WTC11 (cell line): ENCODE data around the gene ZFAND6. TPM values are rescaled to one million over a fixed set of nuclear protein-coding genes. Genes with fewer than 3 reads are reported as not detected.

ENCODE experiments used
- ATAC-seq: fragments of 200-7000 bp; cut with Tn5 transposase; 2 replicates; pipeline ENCODE4 v1.10.0; 2021; ENCODE audit warnings: mild to moderate bottlenecking, moderate library complexity
- CTCF ChIA-PET: fragments of 300-600 bp; sonication (Branson Sonifier 250); formaldehyde crosslinking; loops from one replicate; lab custom pipeline; 2021; ENCODE audit warnings: antibody characterized with exemption; lab: Charles Lee
- POLR2A ChIA-PET: fragments of 350-600 bp; sonication (Branson Sonifier 250); formaldehyde crosslinking; loops from one replicate; lab custom pipeline; 2021; ENCODE audit warnings: antibody characterized with exemption; lab: Charles Lee
- DNase-seq: peaks from one replicate; pipeline ENCODE4 v3.0.0; 2021; ENCODE audit warnings: low spot score
- H3K27ac Mint-ChIP-seq: 2 replicates; pipeline ENCODE4 v1.8.0; 2021; ENCODE audit warnings: mixed read lengths
- H3K27me3 Mint-ChIP-seq: 2 replicates; pipeline ENCODE4 v1.8.0; 2021; ENCODE audit warnings: low read depth, mild to moderate bottlenecking, moderate library complexity, mixed read lengths
- H3K36me3 Mint-ChIP-seq: 2 replicates; pipeline ENCODE4 v1.8.0; 2021; ENCODE audit warnings: mixed read lengths
- H3K4me1 Mint-ChIP-seq: 2 replicates; pipeline ENCODE4 v1.8.0; 2022; ENCODE audit warnings: mixed read lengths
- H3K4me3 Mint-ChIP-seq: 2 replicates; pipeline ENCODE4 v1.8.0; 2021; ENCODE audit warnings: mild to moderate bottlenecking, moderate library complexity, mixed read lengths
- H3K9me3 Mint-ChIP-seq: 2 replicates; pipeline ENCODE4 v1.8.0; 2021; ENCODE audit warnings: mixed read lengths
- CBFB ChIP-seq: sonication (generic); formaldehyde crosslinking; IDR thresholded peaks from 2 replicates; pipeline ENCODE4 v1.8.1; 2022; ENCODE audit warnings: mild to moderate bottlenecking, low read depth, missing genetic modification reagents
- EMX1 ChIP-seq: fragments of 250-450 bp; sonication (Bioruptor Pico); IDR thresholded peaks from 2 replicates; pipeline ENCODE4 v1.8.0; 2021; ENCODE audit warnings: mild to moderate bottlenecking
- ETV6 ChIP-seq: sonication (generic); formaldehyde crosslinking; IDR thresholded peaks from 2 replicates; pipeline ENCODE4 v1.8.1; 2022; ENCODE audit warnings: mild to moderate bottlenecking, missing genetic modification reagents
- NFYB ChIP-seq: sonication (generic); formaldehyde crosslinking; conservative IDR thresholded peaks from 2 replicates; pipeline ENCODE4 v1.8.0; 2022; ENCODE audit warnings: low read depth, missing genetic modification reagents
- OVOL2 ChIP-seq: fragments of 250-450 bp; sonication (Bioruptor Pico); IDR thresholded peaks from 2 replicates; pipeline ENCODE4 v1.9.0; 2021; ENCODE audit warnings: mild to moderate bottlenecking, borderline replicate concordance
- RELA ChIP-seq: sonication (generic); formaldehyde crosslinking; IDR thresholded peaks from 2 replicates; pipeline ENCODE4 v1.8.1; 2022; ENCODE audit warnings: missing genetic modification reagents, mild to moderate bottlenecking, borderline replicate concordance
- SMAD3 ChIP-seq: sonication (generic); formaldehyde crosslinking; IDR thresholded peaks from 2 replicates; pipeline ENCODE4 v1.8.0; 2022; ENCODE audit warnings: missing genetic modification reagents, mild to moderate bottlenecking, borderline replicate concordance
- ZNF121 ChIP-seq: sonication (generic); formaldehyde crosslinking; IDR thresholded peaks from 2 replicates; pipeline ENCODE4 v1.8.0; 2023; ENCODE audit warnings: missing genetic modification reagents
- ZNF317 ChIP-seq: sonication (generic); formaldehyde crosslinking; IDR thresholded peaks from 2 replicates; pipeline ENCODE4 v1.8.1; 2023; ENCODE audit warnings: low read depth, mild to moderate bottlenecking, moderate library complexity, missing genetic modification reagents, borderline replicate concordance
- ZNF423 ChIP-seq: fragments of 250-450 bp; sonication (Bioruptor Pico); IDR thresholded peaks from 2 replicates; pipeline ENCODE4 v2.1.2; 2022; ENCODE audit warnings: mild to moderate bottlenecking, moderate library complexity
- total RNA-seq: library from RNA; stranded (reverse); gene quantifications from 3 replicates; pipeline ENCODE4 v1.2.3, GENCODE V29; 2021
- TF ChIP-seq, protein P1 (sequence below): sonication (generic); formaldehyde crosslinking; IDR thresholded peaks from 2 replicates; pipeline ENCODE4 v1.8.1; 2022; ENCODE audit warnings: low read depth, mild to moderate bottlenecking, moderate library complexity, missing genetic modification reagents, borderline replicate concordance
- TF ChIP-seq, protein P2 (sequence below): sonication (generic); formaldehyde crosslinking; IDR thresholded peaks from 2 replicates; pipeline ENCODE4 v1.8.0; 2022; ENCODE audit warnings: missing genetic modification reagents
- TF ChIP-seq, protein P3 (sequence below): fragments of 250-450 bp; sonication (Bioruptor Pico); IDR thresholded peaks from 2 replicates; pipeline ENCODE4 v1.8.0; 2021; ENCODE audit warnings: mild to moderate bottlenecking
- TF ChIP-seq, protein P4 (sequence below): fragments of 250-450 bp; sonication (Bioruptor Pico); IDR thresholded peaks from 2 replicates; pipeline ENCODE4 v1.9.0; 2021; ENCODE audit warnings: mild to moderate bottlenecking
- TF ChIP-seq, protein P5 (sequence below): sonication (generic); formaldehyde crosslinking; IDR thresholded peaks from 2 replicates; pipeline ENCODE4 v1.8.1; 2022; ENCODE audit warnings: low read depth, missing genetic modification reagents, borderline replicate concordance
- TF ChIP-seq, protein P6 (sequence below): sonication (generic); formaldehyde crosslinking; IDR thresholded peaks from 2 replicates; pipeline ENCODE4 v1.8.0; 2023; ENCODE audit warnings: mild to moderate bottlenecking, missing genetic modification reagents
- TF ChIP-seq, protein P7 (sequence below): sonication (generic); formaldehyde crosslinking; IDR thresholded peaks from 2 replicates; pipeline ENCODE4 v1.8.1; 2023; ENCODE audit warnings: mild to moderate bottlenecking, missing genetic modification reagents, moderate library complexity

Gene ZFAND6
- total RNA-seq, 1 experiment from 2014 or later: 114 TPM

DNA sequence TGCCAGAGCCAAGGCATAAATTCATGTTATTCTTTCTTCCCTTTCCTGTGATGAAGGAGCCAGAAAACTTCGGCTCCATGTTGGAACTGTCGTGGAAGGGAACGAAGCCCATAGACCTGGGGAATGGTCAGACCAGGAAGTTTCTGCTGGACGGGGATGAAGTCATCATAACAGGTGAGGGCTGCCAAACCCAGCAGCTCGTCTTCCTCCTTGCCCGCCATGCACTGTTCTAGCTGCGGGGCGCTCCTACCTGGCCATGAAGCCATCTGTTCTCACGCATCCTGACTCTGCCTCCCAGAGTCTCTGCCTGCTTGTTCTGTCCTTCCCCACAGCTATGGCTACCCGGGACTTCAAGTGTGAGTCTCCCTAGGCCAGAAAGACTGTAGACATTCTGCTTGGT, 121.5 kb downstream of the ZFAND6 start:
- H3K4me3 Mint-ChIP-seq: no peak overlapping the region

DNA sequence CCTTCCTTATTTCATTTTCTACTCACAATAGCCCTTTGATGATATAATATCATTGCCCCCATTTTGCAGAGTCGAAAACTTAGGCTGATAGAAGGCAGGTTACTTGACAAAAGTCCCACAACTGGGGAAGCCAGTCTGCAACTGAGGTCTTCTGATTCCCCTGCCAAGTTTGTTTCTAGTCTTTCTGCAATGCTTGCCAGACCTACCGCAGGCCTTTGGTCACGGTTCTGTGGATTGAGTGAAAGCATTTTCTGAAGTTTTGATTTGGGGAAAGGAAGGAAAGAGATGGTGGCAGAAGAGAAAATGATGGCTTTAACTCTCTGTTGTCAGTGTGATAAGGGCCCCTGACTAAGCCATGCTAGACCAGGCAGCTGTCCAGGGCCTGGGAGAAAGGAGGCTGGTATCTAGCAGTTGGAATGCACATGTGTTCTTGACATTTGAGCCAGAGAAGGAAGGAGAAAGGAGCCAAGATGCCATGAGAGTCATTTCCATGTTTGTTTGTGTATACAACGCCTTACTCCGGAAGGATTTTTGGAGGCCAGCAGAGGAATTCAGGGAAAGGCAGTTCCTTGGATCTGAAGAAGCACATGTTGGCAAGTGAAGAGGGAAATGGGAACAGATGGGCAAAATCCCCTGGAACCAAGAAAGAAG, 123.3 kb downstream of the ZFAND6 start:
- no peak overlapping the region for H3K27ac Mint-ChIP-seq
- no peak for DNase-seq
- no peak for ATAC-seq
- peaks cover 25% of the 10 kb centered on the region for H3K36me3 Mint-ChIP-seq
- H3K4me3 Mint-ChIP-seq: no peak overlapping the region
- H3K4me1 Mint-ChIP-seq: no peaks in the 10 kb centered on the region
- CTCF ChIA-PET: no interaction called here
- H3K27me3 Mint-ChIP-seq: no peaks in the 10 kb centered on the region
- POLR2A ChIA-PET: no interaction called here
- H3K9me3 Mint-ChIP-seq: no peaks in the 10 kb centered on the region; the same call in 1 of the 2 replicates
- no peak for TF ChIP-seq EMX1
- TF ChIP-seq ETV6 (CRISPR knock-in tag): no peak
- TF ChIP-seq, protein P1, sequence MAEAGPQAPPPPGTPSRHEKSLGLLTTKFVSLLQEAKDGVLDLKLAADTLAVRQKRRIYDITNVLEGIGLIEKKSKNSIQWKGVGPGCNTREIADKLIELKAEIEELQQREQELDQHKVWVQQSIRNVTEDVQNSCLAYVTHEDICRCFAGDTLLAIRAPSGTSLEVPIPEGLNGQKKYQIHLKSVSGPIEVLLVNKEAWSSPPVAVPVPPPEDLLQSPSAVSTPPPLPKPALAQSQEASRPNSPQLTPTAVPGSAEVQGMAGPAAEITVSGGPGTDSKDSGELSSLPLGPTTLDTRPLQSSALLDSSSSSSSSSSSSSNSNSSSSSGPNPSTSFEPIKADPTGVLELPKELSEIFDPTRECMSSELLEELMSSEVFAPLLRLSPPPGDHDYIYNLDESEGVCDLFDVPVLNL (CRISPR knock-in tag): no peak
- no peak for TF ChIP-seq NFYB (CRISPR knock-in tag)
- no peak for TF ChIP-seq OVOL2
- no peak for TF ChIP-seq SMAD3 (CRISPR knock-in tag)
- no peak for TF ChIP-seq RELA

More for the DNA sequence above, 121.5 kb downstream of the ZFAND6 start:
- Mint-ChIP-seq H3K36me3 (peaks cover 20% of the 10 kb centered on the region), H3K4me1 (no peaks in the 10 kb centered on the region), H3K27me3 (no peaks in the 10 kb centered on the region), H3K9me3 (no peaks in the 10 kb centered on the region; the same call in 1 of the 2 replicates), H3K27ac (no peak overlapping the region)
- ATAC-seq (no peak), DNase-seq (no peak)
- ChIA-PET CTCF (interaction anchor here (1.4 kb wide), 1 partner anchor 19 kb away, joined by 3 read pairs; no protein-coding TSS in a partner anchor), POLR2A (no interaction called here)
- TF ChIP-seq, protein P2, sequence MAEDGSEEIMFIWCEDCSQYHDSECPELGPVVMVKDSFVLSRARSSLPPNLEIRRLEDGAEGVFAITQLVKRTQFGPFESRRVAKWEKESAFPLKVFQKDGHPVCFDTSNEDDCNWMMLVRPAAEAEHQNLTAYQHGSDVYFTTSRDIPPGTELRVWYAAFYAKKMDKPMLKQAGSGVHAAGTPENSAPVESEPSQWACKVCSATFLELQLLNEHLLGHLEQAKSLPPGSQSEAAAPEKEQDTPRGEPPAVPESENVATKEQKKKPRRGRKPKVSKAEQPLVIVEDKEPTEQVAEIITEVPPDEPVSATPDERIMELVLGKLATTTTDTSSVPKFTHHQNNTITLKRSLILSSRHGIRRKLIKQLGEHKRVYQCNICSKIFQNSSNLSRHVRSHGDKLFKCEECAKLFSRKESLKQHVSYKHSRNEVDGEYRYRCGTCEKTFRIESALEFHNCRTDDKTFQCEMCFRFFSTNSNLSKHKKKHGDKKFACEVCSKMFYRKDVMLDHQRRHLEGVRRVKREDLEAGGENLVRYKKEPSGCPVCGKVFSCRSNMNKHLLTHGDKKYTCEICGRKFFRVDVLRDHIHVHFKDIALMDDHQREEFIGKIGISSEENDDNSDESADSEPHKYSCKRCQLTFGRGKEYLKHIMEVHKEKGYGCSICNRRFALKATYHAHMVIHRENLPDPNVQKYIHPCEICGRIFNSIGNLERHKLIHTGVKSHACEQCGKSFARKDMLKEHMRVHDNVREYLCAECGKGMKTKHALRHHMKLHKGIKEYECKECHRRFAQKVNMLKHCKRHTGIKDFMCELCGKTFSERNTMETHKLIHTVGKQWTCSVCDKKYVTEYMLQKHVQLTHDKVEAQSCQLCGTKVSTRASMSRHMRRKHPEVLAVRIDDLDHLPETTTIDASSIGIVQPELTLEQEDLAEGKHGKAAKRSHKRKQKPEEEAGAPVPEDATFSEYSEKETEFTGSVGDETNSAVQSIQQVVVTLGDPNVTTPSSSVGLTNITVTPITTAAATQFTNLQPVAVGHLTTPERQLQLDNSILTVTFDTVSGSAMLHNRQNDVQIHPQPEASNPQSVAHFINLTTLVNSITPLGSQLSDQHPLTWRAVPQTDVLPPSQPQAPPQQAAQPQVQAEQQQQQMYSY (CRISPR knock-in tag): no peak

DNA sequence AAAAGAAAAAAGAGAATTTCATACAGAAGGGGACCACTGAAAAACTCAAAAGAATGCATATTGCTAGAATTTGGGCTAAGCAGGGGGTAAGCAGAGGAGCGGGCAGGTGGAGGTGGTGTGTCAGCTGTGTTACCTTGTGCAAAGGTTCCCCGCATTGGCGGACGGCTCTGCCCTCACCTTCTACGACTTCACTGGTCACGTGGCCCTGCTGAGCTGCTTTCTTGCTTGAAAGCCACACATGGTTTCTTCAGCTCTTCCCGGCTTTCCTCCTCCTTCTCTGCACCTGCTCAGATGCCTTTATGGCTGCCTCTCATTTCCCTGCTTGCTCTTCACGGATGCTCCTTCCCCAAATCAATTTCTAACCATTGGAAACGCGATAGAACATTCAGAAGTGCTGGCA, 123.8 kb downstream of the ZFAND6 start:
- DNase-seq (no peak), ATAC-seq (no peak)
- H3K9me3 Mint-ChIP-seq: no peaks in the 10 kb centered on the region; the same call in 1 of the 2 replicates
- ChIA-PET CTCF (interaction anchor here (0.8 to 1.3 kb wide), 3 partner anchors 16 to 111 kb away, joined by 3 to 4 read pairs (median 4); no protein-coding TSS in a partner anchor), POLR2A (no interaction called here)
- no peaks in the 10 kb centered on the region for H3K4me1 Mint-ChIP-seq
- H3K36me3 Mint-ChIP-seq: peaks cover 24% of the 10 kb centered on the region
- H3K27me3 Mint-ChIP-seq: no peaks in the 10 kb centered on the region
- no peak overlapping the region for H3K4me3 Mint-ChIP-seq
- no peak overlapping the region for H3K27ac Mint-ChIP-seq
- TF ChIP-seq, protein P3, sequence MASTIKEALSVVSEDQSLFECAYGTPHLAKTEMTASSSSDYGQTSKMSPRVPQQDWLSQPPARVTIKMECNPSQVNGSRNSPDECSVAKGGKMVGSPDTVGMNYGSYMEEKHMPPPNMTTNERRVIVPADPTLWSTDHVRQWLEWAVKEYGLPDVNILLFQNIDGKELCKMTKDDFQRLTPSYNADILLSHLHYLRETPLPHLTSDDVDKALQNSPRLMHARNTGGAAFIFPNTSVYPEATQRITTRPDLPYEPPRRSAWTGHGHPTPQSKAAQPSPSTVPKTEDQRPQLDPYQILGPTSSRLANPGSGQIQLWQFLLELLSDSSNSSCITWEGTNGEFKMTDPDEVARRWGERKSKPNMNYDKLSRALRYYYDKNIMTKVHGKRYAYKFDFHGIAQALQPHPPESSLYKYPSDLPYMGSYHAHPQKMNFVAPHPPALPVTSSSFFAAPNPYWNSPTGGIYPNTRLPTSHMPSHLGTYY (CRISPR knock-in tag): no peak
- TF ChIP-seq, protein P4, sequence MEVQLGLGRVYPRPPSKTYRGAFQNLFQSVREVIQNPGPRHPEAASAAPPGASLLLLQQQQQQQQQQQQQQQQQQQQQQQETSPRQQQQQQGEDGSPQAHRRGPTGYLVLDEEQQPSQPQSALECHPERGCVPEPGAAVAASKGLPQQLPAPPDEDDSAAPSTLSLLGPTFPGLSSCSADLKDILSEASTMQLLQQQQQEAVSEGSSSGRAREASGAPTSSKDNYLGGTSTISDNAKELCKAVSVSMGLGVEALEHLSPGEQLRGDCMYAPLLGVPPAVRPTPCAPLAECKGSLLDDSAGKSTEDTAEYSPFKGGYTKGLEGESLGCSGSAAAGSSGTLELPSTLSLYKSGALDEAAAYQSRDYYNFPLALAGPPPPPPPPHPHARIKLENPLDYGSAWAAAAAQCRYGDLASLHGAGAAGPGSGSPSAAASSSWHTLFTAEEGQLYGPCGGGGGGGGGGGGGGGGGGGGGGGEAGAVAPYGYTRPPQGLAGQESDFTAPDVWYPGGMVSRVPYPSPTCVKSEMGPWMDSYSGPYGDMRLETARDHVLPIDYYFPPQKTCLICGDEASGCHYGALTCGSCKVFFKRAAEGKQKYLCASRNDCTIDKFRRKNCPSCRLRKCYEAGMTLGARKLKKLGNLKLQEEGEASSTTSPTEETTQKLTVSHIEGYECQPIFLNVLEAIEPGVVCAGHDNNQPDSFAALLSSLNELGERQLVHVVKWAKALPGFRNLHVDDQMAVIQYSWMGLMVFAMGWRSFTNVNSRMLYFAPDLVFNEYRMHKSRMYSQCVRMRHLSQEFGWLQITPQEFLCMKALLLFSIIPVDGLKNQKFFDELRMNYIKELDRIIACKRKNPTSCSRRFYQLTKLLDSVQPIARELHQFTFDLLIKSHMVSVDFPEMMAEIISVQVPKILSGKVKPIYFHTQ (CRISPR knock-in tag): no peak
- TF ChIP-seq ZNF317 (no peak), CBFB (CRISPR knock-in tag) (no peak), ZNF121 (CRISPR knock-in tag) (no peak), ZNF423 (CRISPR knock-in tag) (no peak)
- TF ChIP-seq, protein P5, sequence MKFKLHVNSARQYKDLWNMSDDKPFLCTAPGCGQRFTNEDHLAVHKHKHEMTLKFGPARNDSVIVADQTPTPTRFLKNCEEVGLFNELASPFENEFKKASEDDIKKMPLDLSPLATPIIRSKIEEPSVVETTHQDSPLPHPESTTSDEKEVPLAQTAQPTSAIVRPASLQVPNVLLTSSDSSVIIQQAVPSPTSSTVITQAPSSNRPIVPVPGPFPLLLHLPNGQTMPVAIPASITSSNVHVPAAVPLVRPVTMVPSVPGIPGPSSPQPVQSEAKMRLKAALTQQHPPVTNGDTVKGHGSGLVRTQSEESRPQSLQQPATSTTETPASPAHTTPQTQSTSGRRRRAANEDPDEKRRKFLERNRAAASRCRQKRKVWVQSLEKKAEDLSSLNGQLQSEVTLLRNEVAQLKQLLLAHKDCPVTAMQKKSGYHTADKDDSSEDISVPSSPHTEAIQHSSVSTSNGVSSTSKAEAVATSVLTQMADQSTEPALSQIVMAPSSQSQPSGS: no peak
- TF ChIP-seq, protein P6, sequence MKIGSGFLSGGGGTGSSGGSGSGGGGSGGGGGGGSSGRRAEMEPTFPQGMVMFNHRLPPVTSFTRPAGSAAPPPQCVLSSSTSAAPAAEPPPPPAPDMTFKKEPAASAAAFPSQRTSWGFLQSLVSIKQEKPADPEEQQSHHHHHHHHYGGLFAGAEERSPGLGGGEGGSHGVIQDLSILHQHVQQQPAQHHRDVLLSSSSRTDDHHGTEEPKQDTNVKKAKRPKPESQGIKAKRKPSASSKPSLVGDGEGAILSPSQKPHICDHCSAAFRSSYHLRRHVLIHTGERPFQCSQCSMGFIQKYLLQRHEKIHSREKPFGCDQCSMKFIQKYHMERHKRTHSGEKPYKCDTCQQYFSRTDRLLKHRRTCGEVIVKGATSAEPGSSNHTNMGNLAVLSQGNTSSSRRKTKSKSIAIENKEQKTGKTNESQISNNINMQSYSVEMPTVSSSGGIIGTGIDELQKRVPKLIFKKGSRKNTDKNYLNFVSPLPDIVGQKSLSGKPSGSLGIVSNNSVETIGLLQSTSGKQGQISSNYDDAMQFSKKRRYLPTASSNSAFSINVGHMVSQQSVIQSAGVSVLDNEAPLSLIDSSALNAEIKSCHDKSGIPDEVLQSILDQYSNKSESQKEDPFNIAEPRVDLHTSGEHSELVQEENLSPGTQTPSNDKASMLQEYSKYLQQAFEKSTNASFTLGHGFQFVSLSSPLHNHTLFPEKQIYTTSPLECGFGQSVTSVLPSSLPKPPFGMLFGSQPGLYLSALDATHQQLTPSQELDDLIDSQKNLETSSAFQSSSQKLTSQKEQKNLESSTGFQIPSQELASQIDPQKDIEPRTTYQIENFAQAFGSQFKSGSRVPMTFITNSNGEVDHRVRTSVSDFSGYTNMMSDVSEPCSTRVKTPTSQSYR (CRISPR knock-in tag): no peak
- TF ChIP-seq, protein P7, sequence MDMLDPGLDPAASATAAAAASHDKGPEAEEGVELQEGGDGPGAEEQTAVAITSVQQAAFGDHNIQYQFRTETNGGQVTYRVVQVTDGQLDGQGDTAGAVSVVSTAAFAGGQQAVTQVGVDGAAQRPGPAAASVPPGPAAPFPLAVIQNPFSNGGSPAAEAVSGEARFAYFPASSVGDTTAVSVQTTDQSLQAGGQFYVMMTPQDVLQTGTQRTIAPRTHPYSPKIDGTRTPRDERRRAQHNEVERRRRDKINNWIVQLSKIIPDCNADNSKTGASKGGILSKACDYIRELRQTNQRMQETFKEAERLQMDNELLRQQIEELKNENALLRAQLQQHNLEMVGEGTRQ (CRISPR knock-in tag): no peak
